Adrenal gland (tissue), 5 donors: ENCODE results near the gene NEIL1.

Experiments used
- CTCF ChIP-seq, 6 experiments: fragments of 450-650 bp in 4 of 6; fragments of 200-600 bp in 2 of 6; sonication (generic) in 1 of 6; IDR thresholded peaks; 1 replicate in 5 of 6; 2 replicates in 1 of 6; pipeline versions ENCODE4 v1.5.1 to v1.8.0; 2016 to 2021; ENCODE audit warnings: antibody characterized with exemption in 6 of 6, mild to moderate bottlenecking in 2 of 6, moderate library complexity in 1 of 6
- POLR2A ChIP-seq, 2 donors: fragments of 450-650 bp; IDR thresholded peaks; one replicate each; pipeline ENCODE4 v1.6.1; 2017; ENCODE audit warnings: antibody characterized with exemption in 2 of 2, mild to moderate bottlenecking in 2 of 2, moderate library complexity in 1 of 2
- donor health status: DM: no; HTN: no; CAD: no.

DNA sequence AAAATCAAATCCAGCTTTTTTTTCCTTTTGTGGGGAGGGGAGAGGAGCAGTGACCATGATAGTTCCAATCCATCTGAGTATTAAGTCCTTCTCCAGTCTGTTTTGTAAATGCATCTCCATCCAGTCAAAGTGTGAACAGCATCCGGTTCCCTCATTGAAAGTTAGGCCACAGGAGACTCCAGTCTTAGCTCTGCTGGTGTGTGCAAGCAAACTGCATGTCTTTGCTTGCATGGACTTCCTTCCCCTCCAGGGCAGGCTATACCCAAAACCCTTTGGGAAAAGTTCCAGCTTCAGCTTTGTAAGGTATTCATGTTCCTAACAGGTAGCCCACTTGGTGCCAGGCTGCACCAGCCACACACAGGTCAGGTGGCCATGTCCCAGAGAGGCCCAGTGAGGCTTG, 24.6 kb downstream of the NEIL1 start:
- TF ChIP-seq CTCF (IDR thresholded peaks at IDR 0.05) (no peak), POLR2A (IDR thresholded peaks at IDR 0.05) (no peak)
